WTC11 (cell line): Measurements from ENCODE around the gene C2orf76. TPM values are rescaled to one million over a fixed set of nuclear protein-coding genes. Genes with fewer than 3 reads are reported as not detected.

ENCODE experiments used
- ATAC-seq: fragments of 200-7000 bp; cut with Tn5 transposase; 2 replicates; pipeline ENCODE4 v1.10.0; 2021; ENCODE audit warnings: mild to moderate bottlenecking, moderate library complexity
- CTCF ChIA-PET: fragments of 300-600 bp; sonication (Branson Sonifier 250); formaldehyde crosslinking; loops from one replicate; lab custom pipeline; 2021; ENCODE audit warnings: antibody characterized with exemption; lab: Charles Lee
- POLR2A ChIA-PET: fragments of 350-600 bp; sonication (Branson Sonifier 250); formaldehyde crosslinking; loops from one replicate; lab custom pipeline; 2021; ENCODE audit warnings: antibody characterized with exemption; lab: Charles Lee
- DNase-seq: peaks from one replicate; pipeline ENCODE4 v3.0.0; 2021; ENCODE audit warnings: low spot score
- H3K27ac Mint-ChIP-seq: 2 replicates; pipeline ENCODE4 v1.8.0; 2021; ENCODE audit warnings: mixed read lengths
- H3K27me3 Mint-ChIP-seq: 2 replicates; pipeline ENCODE4 v1.8.0; 2021; ENCODE audit warnings: low read depth, mild to moderate bottlenecking, moderate library complexity, mixed read lengths
- H3K36me3 Mint-ChIP-seq: 2 replicates; pipeline ENCODE4 v1.8.0; 2021; ENCODE audit warnings: mixed read lengths
- H3K4me1 Mint-ChIP-seq: 2 replicates; pipeline ENCODE4 v1.8.0; 2022; ENCODE audit warnings: mixed read lengths
- H3K4me3 Mint-ChIP-seq: 2 replicates; pipeline ENCODE4 v1.8.0; 2021; ENCODE audit warnings: mild to moderate bottlenecking, moderate library complexity, mixed read lengths
- H3K9me3 Mint-ChIP-seq: 2 replicates; pipeline ENCODE4 v1.8.0; 2021; ENCODE audit warnings: mixed read lengths
- ATF1 ChIP-seq: sonication (generic); formaldehyde crosslinking; IDR thresholded peaks from 2 replicates; pipeline ENCODE4 v1.8.1; 2023; ENCODE audit warnings: mild to moderate bottlenecking, moderate library complexity, missing genetic modification reagents
- HMGA2 ChIP-seq: fragments of 250-450 bp; sonication (Bioruptor Pico); IDR thresholded peaks from 2 replicates; pipeline ENCODE4 v1.4.0; 2021; ENCODE audit warnings: mild to moderate bottlenecking, moderate library complexity
- JAZF1 ChIP-seq: fragments of 250-450 bp; sonication (Bioruptor Pico); IDR thresholded peaks from 2 replicates; pipeline ENCODE4 v1.9.0; 2021; ENCODE audit warnings: moderate library complexity, mild to moderate bottlenecking, inconsistent platforms
- MYBL2 ChIP-seq: sonication (generic); formaldehyde crosslinking; IDR thresholded peaks from 2 replicates; pipeline ENCODE4 v1.8.1; 2023; ENCODE audit warnings: mild to moderate bottlenecking, moderate library complexity, missing genetic modification reagents
- NFYB ChIP-seq: sonication (generic); formaldehyde crosslinking; conservative IDR thresholded peaks from 2 replicates; pipeline ENCODE4 v1.8.0; 2022; ENCODE audit warnings: low read depth, missing genetic modification reagents
- NR1H2 ChIP-seq: sonication (generic); formaldehyde crosslinking; IDR thresholded peaks from 2 replicates; pipeline ENCODE4 v1.9.0; 2021; ENCODE audit warnings: mild to moderate bottlenecking, moderate library complexity, missing genetic modification reagents
- NR2C2 ChIP-seq: sonication (generic); formaldehyde crosslinking; IDR thresholded peaks from 2 replicates; pipeline ENCODE4 v1.8.0; 2022; ENCODE audit warnings: mild to moderate bottlenecking, missing genetic modification reagents
- OVOL2 ChIP-seq: fragments of 250-450 bp; sonication (Bioruptor Pico); IDR thresholded peaks from 2 replicates; pipeline ENCODE4 v1.9.0; 2021; ENCODE audit warnings: mild to moderate bottlenecking, borderline replicate concordance
- SOX15 ChIP-seq: fragments of 250-450 bp; sonication (Bioruptor Pico); IDR thresholded peaks from 2 replicates; pipeline ENCODE4 v1.9.0; 2021; ENCODE audit warnings: mild to moderate bottlenecking
- ZNF423 ChIP-seq: fragments of 250-450 bp; sonication (Bioruptor Pico); IDR thresholded peaks from 2 replicates; pipeline ENCODE4 v2.1.2; 2022; ENCODE audit warnings: mild to moderate bottlenecking, moderate library complexity
- total RNA-seq: library from RNA; stranded (reverse); gene quantifications from 3 replicates; pipeline ENCODE4 v1.2.3, GENCODE V29; 2021
- TF ChIP-seq, protein P1 (sequence below): sonication (generic); formaldehyde crosslinking; IDR thresholded peaks from 2 replicates; pipeline ENCODE4 v1.8.0; 2023; ENCODE audit warnings: missing genetic modification reagents
- TF ChIP-seq, protein P2 (sequence below): sonication (generic); formaldehyde crosslinking; IDR thresholded peaks from 2 replicates; pipeline ENCODE4 v1.8.0; 2023; ENCODE audit warnings: mild to moderate bottlenecking, missing genetic modification reagents
- TF ChIP-seq, protein P3 (sequence below): sonication (generic); formaldehyde crosslinking; IDR thresholded peaks from 2 replicates; pipeline ENCODE4 v1.8.0; 2022; ENCODE audit warnings: mild to moderate bottlenecking, missing genetic modification reagents
- TF ChIP-seq, protein P4 (sequence below): sonication (generic); formaldehyde crosslinking; IDR thresholded peaks from 2 replicates; pipeline ENCODE4 v1.8.0; 2023; ENCODE audit warnings: missing genetic modification reagents, mild to moderate bottlenecking, borderline replicate concordance
- TF ChIP-seq, protein P5 (sequence below): sonication (generic); formaldehyde crosslinking; IDR thresholded peaks from 2 replicates; pipeline ENCODE4 v1.8.1; 2022; ENCODE audit warnings: low read depth, missing genetic modification reagents, borderline replicate concordance
- TF ChIP-seq, protein P6 (sequence below): sonication (generic); formaldehyde crosslinking; IDR thresholded peaks from 2 replicates; pipeline ENCODE4 v1.8.1; 2022; ENCODE audit warnings: mild to moderate bottlenecking, moderate library complexity, missing genetic modification reagents
- TF ChIP-seq, protein P7 (sequence below): fragments of 250-450 bp; sonication (Bioruptor Pico); IDR thresholded peaks from 2 replicates; pipeline ENCODE4 v1.9.0; 2021; ENCODE audit warnings: moderate library complexity, mild to moderate bottlenecking, inconsistent platforms, borderline replicate concordance
- TF ChIP-seq, protein P8 (sequence below): sonication (generic); formaldehyde crosslinking; IDR thresholded peaks from 2 replicates; pipeline ENCODE4 v1.8.1; 2022; ENCODE audit warnings: mild to moderate bottlenecking, missing genetic modification reagents, moderate library complexity, borderline replicate concordance
- TF ChIP-seq, protein P9 (sequence below): sonication (generic); formaldehyde crosslinking; IDR thresholded peaks from 2 replicates; pipeline ENCODE4 v1.8.1; 2023; ENCODE audit warnings: mild to moderate bottlenecking, missing genetic modification reagents, moderate library complexity

Gene C2orf76
- total RNA-seq, 1 experiment from 2014 or later = 4.4 TPM

DNA sequence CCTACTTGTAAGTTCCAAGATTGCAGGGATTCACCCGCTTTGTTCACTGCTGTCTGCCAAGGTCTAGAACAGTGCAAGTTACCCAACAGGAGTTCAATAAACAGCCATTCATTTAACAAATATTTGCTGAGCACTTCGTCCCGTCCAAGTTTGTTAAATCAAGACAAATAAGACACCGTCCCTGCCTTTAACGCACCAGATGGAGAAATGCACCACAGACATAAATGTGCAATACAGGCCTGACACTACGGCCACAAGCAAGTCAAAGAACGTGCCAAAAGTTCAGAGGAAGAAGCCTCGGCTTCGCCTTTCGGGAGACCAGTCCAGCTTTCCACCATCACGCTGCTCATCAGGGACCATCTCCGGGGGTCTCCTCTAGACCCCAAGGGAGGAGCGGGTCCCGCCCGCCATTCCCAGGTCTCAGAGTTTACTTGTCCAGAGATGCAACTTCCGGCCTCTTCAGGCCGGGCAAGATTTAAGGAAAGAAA lies 429 bp downstream of the C2orf76 start:
- Mint-ChIP-seq H3K4me3 (peak overlapping the region; percentile 99), H3K27ac (peak overlapping the region; percentile 35), H3K4me1 (peaks cover 23% of the 10 kb centered on the region), H3K27me3 (no peaks in the 10 kb centered on the region), H3K36me3 (peaks cover 22% of the 10 kb centered on the region), H3K9me3 (no peaks in the 10 kb centered on the region)
- ATAC-seq (no peak; the same call in 1 of the 2 replicates), DNase-seq (no peak)
- CTCF ChIA-PET = interaction anchor here (1.0 to 3.3 kb wide), 3 partner anchors 15 to 315 kb away, joined by 3 to 26 read pairs (median 25); no protein-coding TSS in a partner anchor
- TF ChIP-seq SOX15 = no peak
- TF ChIP-seq NR2C2 (CRISPR knock-in tag) = 0 out of 2 replicates have a peak, but pooled peaks have one; percentile 14
- TF ChIP-seq, protein P1, sequence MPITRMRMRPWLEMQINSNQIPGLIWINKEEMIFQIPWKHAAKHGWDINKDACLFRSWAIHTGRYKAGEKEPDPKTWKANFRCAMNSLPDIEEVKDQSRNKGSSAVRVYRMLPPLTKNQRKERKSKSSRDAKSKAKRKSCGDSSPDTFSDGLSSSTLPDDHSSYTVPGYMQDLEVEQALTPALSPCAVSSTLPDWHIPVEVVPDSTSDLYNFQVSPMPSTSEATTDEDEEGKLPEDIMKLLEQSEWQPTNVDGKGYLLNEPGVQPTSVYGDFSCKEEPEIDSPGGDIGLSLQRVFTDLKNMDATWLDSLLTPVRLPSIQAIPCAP = no peak
- TF ChIP-seq, protein P2, sequence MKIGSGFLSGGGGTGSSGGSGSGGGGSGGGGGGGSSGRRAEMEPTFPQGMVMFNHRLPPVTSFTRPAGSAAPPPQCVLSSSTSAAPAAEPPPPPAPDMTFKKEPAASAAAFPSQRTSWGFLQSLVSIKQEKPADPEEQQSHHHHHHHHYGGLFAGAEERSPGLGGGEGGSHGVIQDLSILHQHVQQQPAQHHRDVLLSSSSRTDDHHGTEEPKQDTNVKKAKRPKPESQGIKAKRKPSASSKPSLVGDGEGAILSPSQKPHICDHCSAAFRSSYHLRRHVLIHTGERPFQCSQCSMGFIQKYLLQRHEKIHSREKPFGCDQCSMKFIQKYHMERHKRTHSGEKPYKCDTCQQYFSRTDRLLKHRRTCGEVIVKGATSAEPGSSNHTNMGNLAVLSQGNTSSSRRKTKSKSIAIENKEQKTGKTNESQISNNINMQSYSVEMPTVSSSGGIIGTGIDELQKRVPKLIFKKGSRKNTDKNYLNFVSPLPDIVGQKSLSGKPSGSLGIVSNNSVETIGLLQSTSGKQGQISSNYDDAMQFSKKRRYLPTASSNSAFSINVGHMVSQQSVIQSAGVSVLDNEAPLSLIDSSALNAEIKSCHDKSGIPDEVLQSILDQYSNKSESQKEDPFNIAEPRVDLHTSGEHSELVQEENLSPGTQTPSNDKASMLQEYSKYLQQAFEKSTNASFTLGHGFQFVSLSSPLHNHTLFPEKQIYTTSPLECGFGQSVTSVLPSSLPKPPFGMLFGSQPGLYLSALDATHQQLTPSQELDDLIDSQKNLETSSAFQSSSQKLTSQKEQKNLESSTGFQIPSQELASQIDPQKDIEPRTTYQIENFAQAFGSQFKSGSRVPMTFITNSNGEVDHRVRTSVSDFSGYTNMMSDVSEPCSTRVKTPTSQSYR (CRISPR knock-in tag) = 0 out of 2 replicates have a peak, but pooled peaks have one; percentile 17
- TF ChIP-seq, protein P3, sequence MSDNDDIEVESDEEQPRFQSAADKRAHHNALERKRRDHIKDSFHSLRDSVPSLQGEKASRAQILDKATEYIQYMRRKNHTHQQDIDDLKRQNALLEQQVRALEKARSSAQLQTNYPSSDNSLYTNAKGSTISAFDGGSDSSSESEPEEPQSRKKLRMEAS (CRISPR knock-in tag) = no peak
- TF ChIP-seq, protein P4, sequence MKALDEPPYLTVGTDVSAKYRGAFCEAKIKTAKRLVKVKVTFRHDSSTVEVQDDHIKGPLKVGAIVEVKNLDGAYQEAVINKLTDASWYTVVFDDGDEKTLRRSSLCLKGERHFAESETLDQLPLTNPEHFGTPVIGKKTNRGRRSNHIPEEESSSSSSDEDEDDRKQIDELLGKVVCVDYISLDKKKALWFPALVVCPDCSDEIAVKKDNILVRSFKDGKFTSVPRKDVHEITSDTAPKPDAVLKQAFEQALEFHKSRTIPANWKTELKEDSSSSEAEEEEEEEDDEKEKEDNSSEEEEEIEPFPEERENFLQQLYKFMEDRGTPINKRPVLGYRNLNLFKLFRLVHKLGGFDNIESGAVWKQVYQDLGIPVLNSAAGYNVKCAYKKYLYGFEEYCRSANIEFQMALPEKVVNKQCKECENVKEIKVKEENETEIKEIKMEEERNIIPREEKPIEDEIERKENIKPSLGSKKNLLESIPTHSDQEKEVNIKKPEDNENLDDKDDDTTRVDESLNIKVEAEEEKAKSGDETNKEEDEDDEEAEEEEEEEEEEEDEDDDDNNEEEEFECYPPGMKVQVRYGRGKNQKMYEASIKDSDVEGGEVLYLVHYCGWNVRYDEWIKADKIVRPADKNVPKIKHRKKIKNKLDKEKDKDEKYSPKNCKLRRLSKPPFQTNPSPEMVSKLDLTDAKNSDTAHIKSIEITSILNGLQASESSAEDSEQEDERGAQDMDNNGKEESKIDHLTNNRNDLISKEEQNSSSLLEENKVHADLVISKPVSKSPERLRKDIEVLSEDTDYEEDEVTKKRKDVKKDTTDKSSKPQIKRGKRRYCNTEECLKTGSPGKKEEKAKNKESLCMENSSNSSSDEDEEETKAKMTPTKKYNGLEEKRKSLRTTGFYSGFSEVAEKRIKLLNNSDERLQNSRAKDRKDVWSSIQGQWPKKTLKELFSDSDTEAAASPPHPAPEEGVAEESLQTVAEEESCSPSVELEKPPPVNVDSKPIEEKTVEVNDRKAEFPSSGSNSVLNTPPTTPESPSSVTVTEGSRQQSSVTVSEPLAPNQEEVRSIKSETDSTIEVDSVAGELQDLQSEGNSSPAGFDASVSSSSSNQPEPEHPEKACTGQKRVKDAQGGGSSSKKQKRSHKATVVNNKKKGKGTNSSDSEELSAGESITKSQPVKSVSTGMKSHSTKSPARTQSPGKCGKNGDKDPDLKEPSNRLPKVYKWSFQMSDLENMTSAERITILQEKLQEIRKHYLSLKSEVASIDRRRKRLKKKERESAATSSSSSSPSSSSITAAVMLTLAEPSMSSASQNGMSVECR (CRISPR knock-in tag) = no peak
- POLR2A ChIA-PET = interaction anchor here (1.0 to 1.7 kb wide), 3 partner anchors 15 to 26 kb away, joined by 4 to 5 read pairs (median 5); no protein-coding TSS in a partner anchor

DNA sequence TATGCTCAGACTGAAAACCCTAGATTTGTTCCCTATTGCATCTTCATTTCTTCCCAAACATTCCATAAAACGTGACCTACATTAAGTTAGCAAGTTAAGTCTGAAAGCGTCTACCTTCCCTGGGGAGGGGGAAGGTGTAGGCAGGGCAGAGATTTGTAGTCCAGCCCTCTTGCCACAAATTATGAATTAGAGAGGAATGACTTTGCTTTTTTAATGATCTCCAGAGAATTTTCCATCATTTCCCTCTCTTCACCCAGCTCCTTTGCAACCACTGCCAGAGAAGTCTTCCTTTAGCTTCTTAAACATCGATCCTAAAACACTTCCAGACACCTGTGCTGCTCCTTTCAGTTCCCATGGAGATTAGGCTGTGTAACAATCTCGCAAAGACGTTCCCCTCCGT lies 1.2 kb downstream of the C2orf76 start:
- Mint-ChIP-seq H3K27me3 (no peaks in the 10 kb centered on the region), H3K27ac (no peak overlapping the region), H3K36me3 (peaks cover 14% of the 10 kb centered on the region), H3K9me3 (no peaks in the 10 kb centered on the region), H3K4me3 (peak overlapping the region; percentile 99), H3K4me1 (peaks cover 23% of the 10 kb centered on the region)
- ATAC-seq = no peak
- ChIA-PET CTCF (interaction anchor here (3.3 kb wide), 1 partner anchor 14 kb away, joined by 25 read pairs; no protein-coding TSS in a partner anchor), POLR2A (no interaction called here)
- no peak for DNase-seq
- TF ChIP-seq NFYB (CRISPR knock-in tag) (no peak), SOX15 (no peak), HMGA2 (CRISPR knock-in tag) (no peak), ZNF423 (no peak), JAZF1 (CRISPR knock-in tag) (no peak), OVOL2 (CRISPR knock-in tag) (no peak), MYBL2 (CRISPR knock-in tag) (no peak), NR2C2 (CRISPR knock-in tag) (no peak), ATF1 (CRISPR knock-in tag) (no peak), NR1H2 (CRISPR knock-in tag) (no peak)
- TF ChIP-seq, protein P5, sequence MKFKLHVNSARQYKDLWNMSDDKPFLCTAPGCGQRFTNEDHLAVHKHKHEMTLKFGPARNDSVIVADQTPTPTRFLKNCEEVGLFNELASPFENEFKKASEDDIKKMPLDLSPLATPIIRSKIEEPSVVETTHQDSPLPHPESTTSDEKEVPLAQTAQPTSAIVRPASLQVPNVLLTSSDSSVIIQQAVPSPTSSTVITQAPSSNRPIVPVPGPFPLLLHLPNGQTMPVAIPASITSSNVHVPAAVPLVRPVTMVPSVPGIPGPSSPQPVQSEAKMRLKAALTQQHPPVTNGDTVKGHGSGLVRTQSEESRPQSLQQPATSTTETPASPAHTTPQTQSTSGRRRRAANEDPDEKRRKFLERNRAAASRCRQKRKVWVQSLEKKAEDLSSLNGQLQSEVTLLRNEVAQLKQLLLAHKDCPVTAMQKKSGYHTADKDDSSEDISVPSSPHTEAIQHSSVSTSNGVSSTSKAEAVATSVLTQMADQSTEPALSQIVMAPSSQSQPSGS (CRISPR knock-in tag) = no peak
- TF ChIP-seq, protein P6, sequence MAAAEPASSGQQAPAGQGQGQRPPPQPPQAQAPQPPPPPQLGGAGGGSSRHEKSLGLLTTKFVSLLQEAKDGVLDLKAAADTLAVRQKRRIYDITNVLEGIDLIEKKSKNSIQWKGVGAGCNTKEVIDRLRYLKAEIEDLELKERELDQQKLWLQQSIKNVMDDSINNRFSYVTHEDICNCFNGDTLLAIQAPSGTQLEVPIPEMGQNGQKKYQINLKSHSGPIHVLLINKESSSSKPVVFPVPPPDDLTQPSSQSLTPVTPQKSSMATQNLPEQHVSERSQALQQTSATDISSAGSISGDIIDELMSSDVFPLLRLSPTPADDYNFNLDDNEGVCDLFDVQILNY (CRISPR knock-in tag) = no peak
- TF ChIP-seq, protein P7, sequence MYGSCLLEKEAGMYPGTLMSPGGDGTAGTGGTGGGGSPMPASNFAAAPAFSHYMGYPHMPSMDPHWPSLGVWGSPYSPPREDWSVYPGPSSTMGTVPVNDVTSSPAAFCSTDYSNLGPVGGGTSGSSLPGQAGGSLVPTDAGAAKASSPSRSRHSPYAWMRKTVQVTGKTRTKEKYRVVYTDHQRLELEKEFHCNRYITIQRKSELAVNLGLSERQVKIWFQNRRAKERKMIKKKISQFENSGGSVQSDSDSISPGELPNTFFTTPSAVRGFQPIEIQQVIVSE (CRISPR knock-in tag) = no peak
- TF ChIP-seq, protein P1 = no peak
- TF ChIP-seq, protein P8, sequence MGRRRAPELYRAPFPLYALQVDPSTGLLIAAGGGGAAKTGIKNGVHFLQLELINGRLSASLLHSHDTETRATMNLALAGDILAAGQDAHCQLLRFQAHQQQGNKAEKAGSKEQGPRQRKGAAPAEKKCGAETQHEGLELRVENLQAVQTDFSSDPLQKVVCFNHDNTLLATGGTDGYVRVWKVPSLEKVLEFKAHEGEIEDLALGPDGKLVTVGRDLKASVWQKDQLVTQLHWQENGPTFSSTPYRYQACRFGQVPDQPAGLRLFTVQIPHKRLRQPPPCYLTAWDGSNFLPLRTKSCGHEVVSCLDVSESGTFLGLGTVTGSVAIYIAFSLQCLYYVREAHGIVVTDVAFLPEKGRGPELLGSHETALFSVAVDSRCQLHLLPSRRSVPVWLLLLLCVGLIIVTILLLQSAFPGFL (CRISPR knock-in tag) = no peak
- TF ChIP-seq, protein P9, sequence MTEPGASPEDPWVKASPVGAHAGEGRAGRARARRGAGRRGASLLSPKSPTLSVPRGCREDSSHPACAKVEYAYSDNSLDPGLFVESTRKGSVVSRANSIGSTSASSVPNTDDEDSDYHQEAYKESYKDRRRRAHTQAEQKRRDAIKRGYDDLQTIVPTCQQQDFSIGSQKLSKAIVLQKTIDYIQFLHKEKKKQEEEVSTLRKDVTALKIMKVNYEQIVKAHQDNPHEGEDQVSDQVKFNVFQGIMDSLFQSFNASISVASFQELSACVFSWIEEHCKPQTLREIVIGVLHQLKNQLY (CRISPR knock-in tag) = no peak
